8988T (cell line): Measurements from ENCODE around the gene SLC16A5.
"Not testable (repeated sequence)": the region's sequence is repeated elsewhere in the genome, so short reads cannot be mapped to it uniquely, and the experiment has no call there.

Source experiments
- DNase-seq: peaks from one replicate; pipeline ENCODE4 v3.0.0; 2011

The SLC16A5 gene

GRCh38 chr17:75087558-75088453, at the start of gene SLC16A5:
Gene SLC16A5, plus strand, starts transcription at chr17:75087954. Its CDS starts 5,683 bp downstream, at chr17:75093637.
- peak; percentile 83 for DNase-seq

- no peak for DNase-seq
These were observed 48.5 kb upstream of the SLC16A5 start for GRCh38 chr17:75039238-75039637.

- no peak for DNase-seq
These were observed 46.0 kb upstream of the SLC16A5 start for GRCh38 chr17:75041656-75042280.

GRCh38 chr17:75043789-75044188, 44.0 kb upstream of the SLC16A5 start:
- DNase-seq = not testable (repeated sequence)

- no peak for DNase-seq
These were observed 43.0 kb upstream of the SLC16A5 start for GRCh38 chr17:75044716-75045115.

- not testable (repeated sequence) for DNase-seq
These were observed 41.8 kb upstream of the SLC16A5 start for GRCh38 chr17:75045946-75046406.

GRCh38 chr17:75046407-75047289, 41.1 kb upstream of the SLC16A5 start, which contains the start of the genes ATP5PD and KCTD2:
Gene ATP5PD, minus strand, starts transcription at chr17:75046969. Its CDS starts 4,319 bp downstream, at chr17:75042650.
Gene KCTD2, plus strand, starts transcription at chr17:75047225. Its CDS starts 26 bp downstream, at chr17:75047251.
- DNase-seq = peak; percentile 65

- DNase-seq = no peak
These were observed 40.2 kb upstream of the SLC16A5 start for GRCh38 chr17:75047398-75048098.

GRCh38 chr17:75048249-75048878, 39.4 kb upstream of the SLC16A5 start:
- DNase-seq = no peak

- no peak for DNase-seq
These were observed 38.7 kb upstream of the SLC16A5 start for GRCh38 chr17:75049057-75049456.

- no peak for DNase-seq
These were observed 38.0 kb upstream of the SLC16A5 start for GRCh38 chr17:75049706-75050105.

- no peak for DNase-seq
These were observed 35.8 kb upstream of the SLC16A5 start for GRCh38 chr17:75051941-75052340.

- DNase-seq = no peak
These were observed 28.1 kb upstream of the SLC16A5 start for GRCh38 chr17:75059369-75060345.

GRCh38 chr17:75060434-75061054, 27.2 kb upstream of the SLC16A5 start:
- no peak for DNase-seq

- DNase-seq = no peak
These were observed 26.7 kb upstream of the SLC16A5 start for GRCh38 chr17:75061055-75061438.

GRCh38 chr17:75061618-75062017, 26.1 kb upstream of the SLC16A5 start:
- DNase-seq = no peak

- no peak for DNase-seq
These were observed 24.6 kb upstream of the SLC16A5 start for GRCh38 chr17:75063201-75063600.

- no peak for DNase-seq
These were observed 24.1 kb upstream of the SLC16A5 start for GRCh38 chr17:75063626-75064025.

- DNase-seq = no peak
These were observed 23.7 kb upstream of the SLC16A5 start for GRCh38 chr17:75064040-75064439.

- no peak for DNase-seq
These were observed 23.3 kb upstream of the SLC16A5 start for GRCh38 chr17:75064460-75064859.
